Stimulated activated CD8-positive, alpha-beta memory T cell treated with anti-CD3 and anti-CD28 coated beads, Interleukin-4, amount 100 ng/mL, for 48 hours (primary cell): ENCODE data around the gene GHR.

ENCODE experiments used
- DNase-seq: peaks from one replicate; pipeline ENCODE4 v3.0.0-alpha.2; 2020

GHR gene

GRCh38 chr5:42467572-42467971 is 44.3 kb downstream of the GHR start:
- DNase-seq, result no peak

GRCh38 chr5:42467981-42468524 is 44.8 kb downstream of the GHR start:
- DNase-seq, result no peak

- no peak for DNase-seq
Measured at GRCh38 chr5:42483472-42484154, 60.4 kb downstream of the GHR start.

- DNase-seq, result no peak
Measured at GRCh38 chr5:42487077-42487476, 63.8 kb downstream of the GHR start.

GRCh38 chr5:42487821-42488220 is 64.6 kb downstream of the GHR start:
- DNase-seq, result no peak

GRCh38 chr5:42490831-42491230 is 67.6 kb downstream of the GHR start:
- DNase-seq, result no peak

GRCh38 chr5:42491699-42492098 is 68.5 kb downstream of the GHR start:
- DNase-seq, result no peak

- DNase-seq, result no peak
Measured at GRCh38 chr5:42492974-42493373, 69.7 kb downstream of the GHR start.

- no peak for DNase-seq
Measured at GRCh38 chr5:42494414-42494813, 71.2 kb downstream of the GHR start.

GRCh38 chr5:42495914-42496313 is 72.7 kb downstream of the GHR start:
- DNase-seq, result no peak

GRCh38 chr5:42496397-42497156 is 73.3 kb downstream of the GHR start:
- DNase-seq, result no peak

- no peak for DNase-seq
Measured at GRCh38 chr5:42498000-42498399, 74.8 kb downstream of the GHR start.

- no peak for DNase-seq
Measured at GRCh38 chr5:42499016-42499415, 75.8 kb downstream of the GHR start.

GRCh38 chr5:42500003-42500599 is 76.9 kb downstream of the GHR start:
- no peak for DNase-seq

- DNase-seq, result no peak
Measured at GRCh38 chr5:42502613-42503470, 79.6 kb downstream of the GHR start.

GRCh38 chr5:42506662-42507061 is 83.4 kb downstream of the GHR start:
- no peak for DNase-seq

GRCh38 chr5:42507451-42508097 is 84.3 kb downstream of the GHR start:
- no peak for DNase-seq

GRCh38 chr5:42513246-42513645 is 90.0 kb downstream of the GHR start:
- no peak for DNase-seq

GRCh38 chr5:42514754-42515153 is 91.5 kb downstream of the GHR start:
- no peak for DNase-seq

GRCh38 chr5:42515504-42515903 is 92.3 kb downstream of the GHR start:
- no peak for DNase-seq

- DNase-seq, result no peak
Measured at GRCh38 chr5:42516282-42517042, 93.2 kb downstream of the GHR start.

GRCh38 chr5:42517164-42517563 is 93.9 kb downstream of the GHR start:
- DNase-seq, result no peak
